HG03575 (cell line): Measurements from ENCODE around the gene XRN2.

Experiments used
- ATAC-seq: cut with Tn5 transposase; IDR thresholded peaks from one replicate; pipeline ENCODE4 v1.9.1; 2021; ENCODE audit not compliant: unreplicated experiment, insufficient number of reproducible peaks, low FRiP score; ENCODE audit errors: extremely low read depth

XRN2 gene

DNA sequence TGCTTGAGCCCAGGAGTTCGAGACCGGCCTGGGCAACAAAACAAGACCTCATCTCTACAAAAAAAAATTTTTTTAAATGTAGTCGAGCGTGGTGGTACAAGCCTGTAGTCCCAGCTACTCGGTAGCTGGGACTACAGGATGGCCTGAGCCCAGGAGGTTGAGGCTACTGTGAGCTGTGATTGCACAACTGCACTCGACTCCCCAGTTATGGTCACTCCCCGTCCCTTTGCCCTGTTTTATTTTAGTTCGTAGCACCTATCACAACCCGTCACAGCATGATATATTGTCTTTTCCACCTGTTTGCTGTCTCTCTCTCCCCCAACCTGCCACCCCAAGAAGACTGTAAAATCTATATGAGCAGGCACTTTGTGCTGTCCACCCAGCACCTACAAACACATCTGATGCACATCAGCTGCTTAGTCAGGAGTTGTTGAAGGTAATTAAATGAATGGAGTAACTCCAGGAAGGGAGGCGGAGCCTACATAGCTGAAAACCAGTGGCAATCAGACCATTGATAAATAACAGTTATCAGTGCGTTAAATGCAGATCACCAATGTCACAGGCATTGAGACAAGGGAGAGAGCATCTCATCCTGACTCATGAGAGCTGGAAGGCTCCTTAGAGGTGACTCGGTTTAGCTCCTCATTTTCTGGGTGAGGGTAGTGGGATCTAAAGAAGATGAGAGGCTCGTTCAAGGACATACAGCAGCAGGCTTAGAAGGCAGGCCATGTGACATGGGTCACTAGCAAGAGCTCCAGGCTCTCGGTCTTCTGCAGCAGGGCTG, 14.4 kb upstream of the XRN2 start:
- ATAC-seq: no peak

DNA sequence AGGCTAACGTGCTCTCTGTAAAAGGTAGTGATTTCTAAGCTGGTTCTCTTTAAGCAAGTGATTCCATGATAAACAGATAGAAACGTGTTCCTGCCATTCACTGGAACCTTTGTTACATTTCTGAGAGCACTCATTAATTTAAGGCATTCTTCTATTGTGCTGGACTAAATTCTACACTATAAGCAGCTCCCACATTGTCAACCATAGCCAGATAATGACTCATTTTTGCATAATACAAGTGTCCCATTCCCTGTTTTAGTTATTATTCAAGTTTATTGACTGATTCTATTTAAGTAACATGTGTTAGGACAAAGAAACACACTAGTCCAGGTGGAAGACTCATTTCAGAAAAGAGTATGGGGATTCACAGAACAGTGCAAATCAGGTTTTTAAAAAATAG, 13.5 kb upstream of the XRN2 start:
- no peak for ATAC-seq

DNA sequence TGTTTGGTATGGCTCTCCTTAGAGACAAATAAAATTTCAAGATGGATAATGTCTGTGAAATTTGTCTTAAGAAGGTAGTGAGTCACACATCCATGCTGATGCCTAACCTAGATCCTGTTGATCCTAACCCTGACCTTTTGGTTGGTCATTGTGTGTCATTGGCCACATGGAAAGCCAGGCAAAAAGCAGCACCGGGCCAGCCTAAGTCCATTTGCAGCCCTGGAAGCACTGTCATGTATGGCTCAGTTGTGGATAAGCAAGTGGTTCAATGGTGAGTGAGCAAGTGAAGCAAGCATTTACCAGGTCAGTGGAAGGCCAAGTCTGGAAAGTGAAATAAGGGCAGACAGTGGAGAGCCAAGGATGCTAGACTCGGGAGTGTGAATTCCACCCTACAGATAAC, 12.1 kb upstream of the XRN2 start:
- ATAC-seq: no peak

DNA sequence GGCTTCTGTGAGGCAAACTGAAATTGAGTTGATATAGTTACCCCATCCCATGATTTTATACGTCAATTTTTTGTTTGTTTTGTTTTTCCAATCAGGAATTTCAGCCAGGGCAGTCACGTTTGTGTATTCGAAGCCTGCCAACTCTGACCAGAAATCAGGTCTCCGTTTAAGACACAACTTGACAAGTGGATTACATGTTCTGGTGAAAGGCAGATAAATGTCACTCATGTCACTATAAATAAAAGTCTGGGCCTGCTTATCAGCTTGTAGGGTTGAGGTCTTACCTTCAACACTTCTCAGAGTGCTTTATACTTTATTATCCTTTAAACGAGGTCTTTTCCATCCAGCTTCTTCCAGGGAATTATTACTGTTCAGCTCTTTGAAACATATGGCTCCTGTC, 8.4 kb upstream of the XRN2 start:
- ATAC-seq: no peak

DNA sequence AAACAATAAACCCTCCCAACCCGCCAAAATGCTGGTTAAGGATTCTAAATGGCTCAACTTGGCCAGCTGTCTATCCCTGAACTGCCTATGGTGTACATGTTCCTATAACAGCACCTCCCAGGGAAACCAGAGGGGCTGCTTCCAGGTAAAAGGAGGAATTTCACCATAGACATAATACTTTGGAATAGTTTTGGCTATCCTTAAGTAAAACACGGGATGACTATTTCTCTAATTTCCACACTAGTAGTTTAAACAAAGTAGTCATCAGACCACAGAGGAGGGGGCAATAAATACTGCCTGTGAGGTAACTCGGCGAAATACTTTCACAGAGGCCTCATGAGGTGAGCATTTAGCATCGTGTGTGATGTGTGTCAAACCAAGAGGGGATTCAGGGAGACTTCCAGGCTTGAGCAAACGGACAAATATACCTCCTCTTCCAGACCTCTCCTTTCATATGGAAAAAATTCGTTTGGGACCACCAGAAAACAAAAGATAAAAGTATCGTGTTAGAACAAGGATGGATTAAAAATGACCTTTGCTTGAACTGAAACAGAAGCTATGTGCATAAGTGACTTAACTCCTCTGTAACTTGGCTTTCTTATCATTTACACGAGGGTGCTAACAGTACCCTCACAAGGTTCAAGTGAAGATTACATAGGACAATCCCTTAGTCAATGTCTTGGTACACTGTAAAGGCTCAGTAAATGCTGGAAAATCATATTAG, 1.0 kb upstream of the XRN2 start:
- ATAC-seq: no peak

DNA sequence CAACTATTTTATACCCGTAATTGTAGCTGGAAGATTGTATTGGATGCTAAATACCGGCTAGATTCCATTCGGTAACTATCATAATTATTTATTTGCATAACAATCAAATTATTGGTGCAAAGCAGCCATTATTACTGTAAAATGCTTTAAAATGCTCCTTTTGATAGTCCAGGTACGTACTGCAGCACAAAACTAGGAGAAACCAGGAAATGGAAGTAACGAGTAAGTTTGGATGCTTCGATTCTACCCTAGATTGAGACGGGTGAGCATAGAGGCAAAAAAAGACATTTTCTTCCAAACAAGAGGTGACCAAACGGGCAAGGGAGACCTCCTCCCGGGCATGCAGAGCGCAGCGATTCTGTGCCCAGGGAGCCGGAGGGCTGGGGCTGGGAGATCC, 469 bp upstream of the XRN2 start:
- no peak for ATAC-seq

DNA sequence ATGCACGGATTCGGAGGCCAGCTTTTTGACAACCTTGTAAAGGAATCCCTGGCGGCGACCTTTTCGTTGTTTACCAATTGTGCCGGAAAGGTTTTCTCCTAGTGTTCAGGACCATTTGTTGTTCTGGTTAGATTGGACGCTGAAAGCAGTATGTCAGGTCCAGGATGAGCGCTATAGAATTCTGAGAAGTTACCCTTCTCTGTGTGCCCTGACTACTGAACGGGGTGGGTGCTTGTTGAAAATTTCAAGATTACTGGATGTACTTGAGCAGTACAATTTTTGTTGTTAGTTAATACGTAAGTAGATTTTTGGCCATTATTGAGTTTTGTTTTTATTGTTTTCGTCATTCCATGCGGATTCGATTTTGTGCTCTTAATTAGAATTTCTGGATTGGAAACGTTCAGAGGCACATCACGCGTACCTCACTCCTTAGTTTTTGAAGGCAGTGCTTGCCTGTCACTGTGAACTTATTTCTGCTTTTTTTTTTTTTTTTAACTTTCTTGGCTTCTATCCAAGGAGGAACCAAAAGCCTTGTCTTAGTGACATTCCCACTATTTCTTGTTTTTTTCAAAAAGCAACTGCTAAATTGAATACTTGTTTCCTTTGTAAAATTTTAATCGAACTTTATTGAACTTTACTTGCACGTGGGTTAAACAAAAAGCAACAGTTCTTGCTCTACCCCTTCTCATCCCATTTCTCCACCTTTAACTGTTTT, 898 bp downstream of the XRN2 start:
- ATAC-seq: no peak

DNA sequence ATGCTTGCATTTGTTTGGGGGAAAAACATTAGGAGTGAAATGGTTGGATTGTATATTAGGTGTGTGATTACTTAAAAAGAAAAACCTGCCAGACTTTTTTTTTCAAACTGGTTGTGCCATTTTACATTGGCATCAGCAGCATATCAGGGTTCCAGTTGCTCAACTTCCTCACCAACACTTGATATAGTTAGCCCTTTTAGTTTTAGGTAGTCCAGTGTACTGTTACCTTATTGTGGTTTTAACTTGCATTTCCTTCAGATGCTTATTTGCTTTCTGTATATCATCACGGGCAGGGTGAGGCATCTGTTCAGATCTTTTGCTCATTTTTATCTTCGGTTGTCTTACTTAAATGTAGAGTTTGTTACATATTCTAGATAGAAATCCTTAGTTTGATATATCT, 5.2 kb downstream of the XRN2 start:
- no peak for ATAC-seq

DNA sequence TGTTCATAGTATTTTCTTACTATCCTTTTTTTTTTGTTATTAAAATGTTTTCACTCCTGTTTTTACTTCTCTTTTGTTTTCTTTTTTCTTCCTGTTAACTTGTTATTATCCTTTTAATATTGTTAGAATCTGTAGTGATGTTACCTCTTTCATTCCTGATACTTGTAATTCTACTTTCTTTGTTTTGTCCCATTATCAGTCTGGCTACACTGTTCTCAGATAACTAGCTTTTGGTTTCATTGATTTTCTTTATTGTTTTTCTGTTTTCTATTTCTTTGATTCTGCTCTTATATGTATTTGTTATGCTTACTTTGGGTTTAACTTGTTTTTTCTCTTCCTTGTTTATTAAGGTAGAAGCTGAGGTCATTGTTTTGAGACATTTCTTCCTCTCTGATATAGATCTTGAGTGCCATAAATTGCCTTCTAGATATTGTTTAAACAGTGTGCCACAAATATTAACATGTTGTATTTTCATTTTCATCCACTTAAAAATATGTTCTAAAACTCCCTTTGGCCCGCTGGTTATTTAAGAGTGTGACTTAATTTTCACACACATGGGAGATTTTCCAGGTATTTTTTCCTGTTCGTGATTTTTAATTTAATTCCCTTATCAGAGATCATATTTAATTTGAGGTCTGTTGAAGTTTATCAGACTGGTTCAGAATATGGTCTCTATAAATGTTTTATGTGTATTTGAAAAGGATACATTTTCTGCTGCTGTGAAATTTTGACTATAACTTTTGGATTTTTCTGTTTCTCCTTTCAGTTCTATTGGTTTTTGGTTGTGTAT, 6.7 kb downstream of the XRN2 start:
- ATAC-seq: no peak

DNA sequence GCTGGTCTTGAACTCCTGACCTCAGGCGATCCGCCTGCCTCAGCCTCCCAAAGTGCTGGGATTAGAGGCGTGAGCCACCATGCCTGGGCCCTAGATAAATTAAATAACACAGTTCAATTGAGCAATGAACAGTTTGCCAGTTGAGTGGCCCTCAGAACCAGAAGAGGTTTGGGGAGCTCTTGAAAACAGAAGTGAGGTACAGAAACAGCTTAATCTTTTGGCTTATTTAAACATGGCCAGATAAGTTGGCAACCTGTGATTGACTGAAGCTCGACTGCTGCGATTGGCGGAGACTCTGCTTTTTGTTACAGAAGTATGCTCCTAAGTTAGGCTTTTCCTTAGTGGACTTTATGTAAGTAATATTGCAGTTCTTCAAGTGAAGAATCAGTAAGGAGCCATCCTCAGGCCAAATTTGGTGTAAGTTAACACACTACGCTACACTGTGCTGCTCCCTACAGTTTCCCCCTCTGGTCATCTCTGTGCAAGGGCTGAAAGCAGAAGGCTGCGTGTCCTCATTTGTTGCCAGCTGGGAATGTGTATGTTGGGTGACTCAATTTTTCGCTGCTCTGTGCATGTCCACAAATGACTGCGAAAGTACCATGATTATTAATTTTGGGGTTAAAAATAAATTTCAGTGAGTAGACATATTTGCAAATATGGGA, 9.8 kb downstream of the XRN2 start:
- no peak for ATAC-seq

DNA sequence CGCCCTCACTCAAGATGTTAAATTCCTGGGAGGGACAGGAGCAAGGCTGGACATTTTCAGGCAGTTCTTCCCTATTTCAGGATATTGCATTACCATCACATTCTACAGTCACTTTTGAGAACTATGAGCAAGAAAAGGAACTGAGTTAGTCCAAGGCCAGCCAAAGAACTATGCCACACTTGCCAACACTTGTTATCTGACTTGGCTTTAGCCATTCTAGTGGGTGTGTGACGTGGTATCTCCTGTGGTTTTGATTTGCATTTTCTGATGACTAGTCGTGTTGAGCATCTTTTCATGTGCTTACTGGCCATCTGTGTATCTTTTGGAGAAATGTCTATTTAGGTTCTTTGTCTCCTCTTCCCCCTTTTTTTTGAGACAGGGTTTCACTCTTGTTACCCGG, 12.0 kb downstream of the XRN2 start:
- ATAC-seq: no peak

DNA sequence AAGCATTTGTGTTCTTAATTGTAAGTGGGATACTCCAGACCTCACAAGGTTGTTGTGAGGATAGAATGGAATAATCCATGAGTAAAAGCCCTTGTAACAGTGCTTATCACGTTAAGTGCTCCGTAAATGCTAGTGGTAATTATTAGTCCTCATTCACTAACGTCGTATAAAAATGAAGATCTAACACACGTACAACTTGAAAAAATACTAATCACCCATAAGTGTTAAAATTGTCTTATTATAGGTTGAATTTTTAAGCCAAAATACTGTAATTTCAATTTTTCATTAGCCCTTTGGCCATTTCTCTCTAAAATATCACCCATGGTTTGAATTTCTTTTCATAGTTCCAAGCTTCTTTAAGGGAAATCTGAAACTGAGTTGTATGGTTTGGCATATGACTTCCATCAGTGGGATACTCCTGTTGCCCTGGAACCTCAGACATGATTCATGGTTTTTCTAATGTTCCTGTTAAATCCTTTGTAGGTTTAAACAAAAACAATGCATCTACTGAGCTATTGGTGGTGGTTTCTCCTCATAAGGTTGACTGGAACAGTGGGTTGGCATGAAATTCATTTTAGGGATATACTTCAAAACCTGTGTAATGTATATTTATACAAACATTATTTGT, 19.1 kb downstream of the XRN2 start:
- ATAC-seq: no peak

DNA sequence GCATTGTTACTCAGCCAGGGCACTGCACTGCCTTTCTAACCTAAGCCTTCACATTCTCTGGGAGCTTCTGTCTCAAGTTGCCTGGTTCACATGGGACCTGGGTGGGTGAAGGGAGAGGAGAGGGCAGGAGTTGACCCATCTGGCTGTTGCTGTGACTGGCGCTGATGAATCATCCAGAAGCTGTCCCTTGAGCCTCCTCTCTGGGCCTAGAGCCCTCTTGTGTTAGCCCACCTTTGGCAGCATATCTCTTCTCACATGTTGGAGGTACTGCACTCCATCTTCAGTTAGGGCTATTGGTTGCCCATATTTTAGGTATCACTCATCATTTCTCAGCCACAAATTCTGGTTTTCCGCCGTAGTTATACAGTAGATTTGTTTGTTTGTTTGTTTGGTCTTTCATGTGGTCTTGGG, 19.8 kb downstream of the XRN2 start:
- ATAC-seq: no peak

DNA sequence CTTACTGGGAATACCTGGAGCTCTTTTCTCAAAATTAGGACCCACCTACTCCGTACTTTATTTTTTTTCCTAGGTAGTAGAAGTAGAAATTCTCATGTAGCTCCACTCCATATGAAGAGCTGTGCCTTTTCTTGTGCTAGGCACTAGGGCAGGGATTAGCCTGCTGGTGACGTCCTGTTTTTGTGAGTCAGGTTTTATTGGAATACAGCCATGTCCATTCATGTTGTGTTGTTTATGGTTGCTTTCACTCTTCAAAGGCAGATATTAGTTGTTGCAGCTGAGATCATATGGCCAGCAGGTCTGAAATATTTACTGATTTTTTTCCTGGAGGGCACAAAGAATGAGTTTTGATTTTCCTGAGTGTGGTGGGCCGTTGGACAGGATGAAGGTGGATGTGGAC, 20.5 kb downstream of the XRN2 start:
- no peak for ATAC-seq

DNA sequence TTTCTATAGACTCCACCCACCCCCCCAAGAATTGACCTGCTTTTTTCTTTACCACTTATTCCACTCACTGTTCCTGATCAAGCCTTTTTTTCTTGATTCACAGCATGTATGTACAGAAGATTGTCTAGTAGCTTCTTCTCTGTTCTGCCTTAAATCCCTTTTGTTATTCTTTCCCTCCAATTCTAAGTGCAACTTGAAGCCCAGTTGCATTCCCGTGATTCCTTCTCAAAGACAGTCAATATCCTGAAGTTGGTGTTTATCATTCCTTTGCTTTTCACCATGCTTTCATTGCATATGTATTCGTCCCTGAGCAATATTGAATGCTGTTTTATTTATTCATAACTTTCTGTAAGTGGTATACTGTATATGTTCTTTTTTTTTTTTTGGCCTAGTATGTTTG, 21.0 kb downstream of the XRN2 start:
- no peak for ATAC-seq

DNA sequence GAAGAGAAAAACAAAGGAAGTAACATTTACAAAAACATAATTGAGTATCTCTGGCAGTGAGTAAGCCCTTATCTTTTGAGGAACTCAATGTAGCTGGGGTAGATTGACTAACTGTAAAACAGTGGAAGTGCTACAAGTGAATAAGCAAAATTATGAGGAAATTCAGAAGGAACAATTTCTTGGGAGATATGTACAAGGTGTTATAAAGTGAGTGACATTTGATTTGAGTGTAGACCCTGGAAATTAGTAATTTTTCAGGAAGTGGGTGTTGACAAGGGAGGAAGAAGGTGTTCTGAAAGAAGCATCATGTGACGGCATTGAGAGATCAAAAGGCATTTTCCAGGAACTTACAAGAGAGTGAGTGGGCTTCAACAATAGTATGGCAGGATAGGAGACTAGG, 22.2 kb downstream of the XRN2 start:
- ATAC-seq: no peak

DNA sequence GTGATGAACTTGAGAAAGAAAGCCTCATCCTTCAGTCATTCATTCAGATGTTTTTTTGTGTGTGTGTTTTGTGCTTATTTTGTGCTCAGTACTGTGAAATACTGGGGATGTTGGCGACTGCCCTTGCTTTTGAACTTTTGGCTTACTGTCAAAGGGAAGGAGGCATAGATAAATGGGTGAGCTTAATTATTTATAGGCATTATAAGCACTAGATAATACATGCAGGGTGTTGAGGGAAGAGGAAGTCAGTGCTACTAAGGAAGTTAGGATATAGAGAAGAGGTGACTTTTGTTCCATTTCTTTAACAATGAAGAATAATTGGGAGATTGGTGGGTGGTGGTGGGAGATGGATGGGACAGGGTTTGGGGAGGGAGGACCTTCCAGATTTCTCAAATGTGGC, 23.6 kb downstream of the XRN2 start:
- ATAC-seq: no peak

DNA sequence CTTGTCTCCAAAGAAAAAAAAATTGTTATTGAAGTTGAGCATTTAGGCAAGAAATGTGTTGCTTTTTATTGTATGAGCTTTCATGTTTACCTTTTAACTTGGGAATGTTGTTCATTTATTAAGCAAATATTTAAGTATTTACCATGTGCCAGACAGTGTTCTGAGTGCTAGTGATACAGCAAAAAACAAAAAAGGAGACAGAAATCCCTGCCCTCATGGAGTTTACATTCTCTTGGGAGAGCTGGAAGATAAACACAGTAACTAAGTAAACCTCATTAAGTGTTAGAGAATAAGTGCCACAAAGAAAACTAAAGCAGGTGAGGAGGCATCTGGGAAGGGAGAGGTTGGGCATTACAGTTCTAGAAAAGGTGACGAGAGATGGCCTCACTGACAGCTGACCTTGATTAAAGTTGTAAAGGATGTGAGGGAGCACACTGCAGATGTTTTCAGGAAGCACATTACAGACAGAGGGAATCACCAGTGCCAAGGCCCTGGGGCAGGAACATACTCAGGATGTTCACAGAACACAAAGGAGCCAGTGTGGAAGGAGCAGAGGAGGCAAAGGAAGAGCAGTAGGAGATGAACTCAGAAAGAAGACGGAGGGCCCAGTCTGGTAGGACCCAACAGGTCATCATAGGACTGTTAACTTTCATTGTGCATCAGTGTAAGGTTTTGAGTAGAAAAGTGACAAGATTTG, 33.5 kb downstream of the XRN2 start:
- ATAC-seq: no peak
